GM19324 (cell line): Measurements from ENCODE around the gene SLC37A2.
"Not testable (repeated sequence)": the region's sequence is repeated elsewhere in the genome, so short reads cannot be mapped to it uniquely, and the experiment has no call there.

Experiments used
- ATAC-seq: cut with Tn5 transposase; IDR thresholded peaks from one replicate; pipeline ENCODE4 v1.9.1; 2021; ENCODE audit warnings: mild to moderate bottlenecking, moderate library complexity; ENCODE audit not compliant: unreplicated experiment, low FRiP score

The SLC37A2 gene

DNA sequence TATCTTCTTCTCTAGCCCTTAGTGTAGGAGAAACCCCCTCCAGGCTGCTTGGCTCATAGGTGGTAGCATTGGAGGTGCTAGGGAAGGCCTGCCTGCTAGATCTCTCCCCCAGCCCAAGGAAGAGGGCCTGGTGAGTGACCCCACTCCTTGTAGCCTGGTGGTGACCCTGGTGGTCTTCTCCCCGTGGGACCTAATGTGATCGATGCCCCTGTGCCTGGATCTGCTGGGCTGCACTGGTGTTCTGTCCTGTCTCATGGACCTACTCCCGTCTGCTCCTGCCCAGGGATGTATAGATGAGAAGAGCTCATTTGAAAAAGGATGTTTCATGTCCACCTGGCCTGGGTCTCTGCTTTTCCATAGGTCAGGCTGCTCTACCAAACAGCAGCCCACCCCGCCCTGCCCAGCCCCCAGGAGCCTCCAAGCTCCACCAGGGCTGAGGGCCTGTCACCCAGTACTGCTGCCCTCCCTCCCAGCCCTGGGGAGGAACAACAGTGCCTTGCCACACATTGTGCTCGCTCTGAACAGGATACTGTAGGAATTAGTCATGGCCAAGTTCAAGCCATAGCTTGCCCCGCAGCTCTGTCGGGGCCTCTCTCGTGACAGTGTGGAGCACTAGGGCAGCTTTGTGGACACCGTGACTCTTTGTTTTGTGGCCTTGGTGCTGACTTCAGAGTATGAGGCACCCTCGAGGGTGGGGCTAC is 19.7 kb downstream of the SLC37A2 start:
- no peak for ATAC-seq

DNA sequence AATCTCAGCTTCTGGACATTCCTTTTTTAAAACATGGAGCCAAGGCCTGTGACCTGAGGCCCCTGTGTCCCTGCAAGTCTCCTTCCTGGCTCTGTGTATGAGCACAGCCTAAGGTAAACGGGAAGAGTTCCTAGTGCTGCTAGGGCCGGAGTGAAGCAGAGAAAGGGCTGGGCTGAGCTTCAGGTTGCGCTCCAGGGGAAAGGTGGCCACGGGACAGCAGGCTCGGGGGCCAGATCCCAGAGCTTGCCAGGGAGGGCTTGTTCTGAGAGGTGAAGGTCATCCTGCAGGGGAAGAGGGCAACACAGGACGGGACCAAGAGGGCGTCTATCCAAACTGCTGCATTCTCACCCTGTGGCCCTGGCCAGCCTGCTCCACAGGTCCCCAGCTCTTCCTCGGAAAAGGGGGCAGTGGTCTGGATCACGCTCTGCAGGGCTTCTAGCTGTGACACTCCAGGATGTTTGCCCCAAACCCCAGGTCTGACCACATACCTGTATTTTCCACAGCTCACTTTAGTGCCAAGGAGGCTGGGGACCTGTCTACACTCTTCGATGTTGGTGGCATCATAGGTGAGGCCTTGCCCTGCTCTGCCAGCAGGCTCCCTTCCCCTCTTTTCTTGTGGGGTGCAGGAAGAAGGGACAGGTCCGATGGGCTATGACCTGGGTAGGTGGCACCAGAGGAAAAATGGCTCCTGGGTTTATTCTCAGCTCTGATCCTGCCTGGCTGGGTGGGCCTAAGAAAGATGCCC is 20.4 kb downstream of the SLC37A2 start:
- ATAC-seq = no peak

DNA sequence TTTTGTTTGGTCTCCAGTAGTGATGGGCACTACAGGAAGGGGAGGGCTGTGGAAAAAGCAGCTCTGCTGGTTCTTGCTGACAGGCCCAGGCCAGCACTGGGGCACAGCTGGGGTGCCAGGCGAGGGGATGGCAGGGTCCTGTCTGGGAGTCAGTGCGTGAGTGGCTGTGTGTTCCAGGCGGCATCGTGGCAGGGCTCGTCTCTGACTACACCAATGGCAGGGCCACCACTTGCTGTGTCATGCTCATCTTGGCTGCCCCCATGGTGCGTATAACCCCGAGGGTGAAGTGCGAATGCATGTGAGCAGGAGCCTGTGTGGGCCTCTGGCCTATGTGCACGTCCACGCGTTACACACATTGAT is 20.9 kb downstream of the SLC37A2 start:
- no peak for ATAC-seq

DNA sequence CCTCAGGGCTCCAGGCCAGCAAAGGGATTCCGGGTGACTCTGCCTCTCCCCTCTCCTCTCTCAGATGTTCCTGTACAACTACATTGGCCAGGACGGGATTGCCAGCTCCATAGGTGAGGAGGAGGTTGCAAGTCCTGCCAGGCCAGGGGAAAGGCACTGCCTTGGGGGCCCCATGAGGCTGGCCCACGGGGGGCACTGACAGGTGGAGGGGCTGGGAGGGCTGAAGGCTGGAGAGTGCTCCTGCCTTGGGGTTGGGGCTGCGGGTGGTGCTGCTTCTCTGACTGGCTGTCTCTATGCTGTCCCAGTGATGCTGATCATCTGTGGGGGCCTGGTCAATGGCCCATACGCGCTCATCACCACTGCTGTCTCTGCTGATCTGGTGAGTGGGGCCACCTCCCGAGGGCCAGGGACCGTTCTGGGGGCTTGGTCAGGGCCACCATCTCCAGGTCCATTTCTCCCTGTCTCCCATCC is 21.7 kb downstream of the SLC37A2 start:
- no peak for ATAC-seq

DNA sequence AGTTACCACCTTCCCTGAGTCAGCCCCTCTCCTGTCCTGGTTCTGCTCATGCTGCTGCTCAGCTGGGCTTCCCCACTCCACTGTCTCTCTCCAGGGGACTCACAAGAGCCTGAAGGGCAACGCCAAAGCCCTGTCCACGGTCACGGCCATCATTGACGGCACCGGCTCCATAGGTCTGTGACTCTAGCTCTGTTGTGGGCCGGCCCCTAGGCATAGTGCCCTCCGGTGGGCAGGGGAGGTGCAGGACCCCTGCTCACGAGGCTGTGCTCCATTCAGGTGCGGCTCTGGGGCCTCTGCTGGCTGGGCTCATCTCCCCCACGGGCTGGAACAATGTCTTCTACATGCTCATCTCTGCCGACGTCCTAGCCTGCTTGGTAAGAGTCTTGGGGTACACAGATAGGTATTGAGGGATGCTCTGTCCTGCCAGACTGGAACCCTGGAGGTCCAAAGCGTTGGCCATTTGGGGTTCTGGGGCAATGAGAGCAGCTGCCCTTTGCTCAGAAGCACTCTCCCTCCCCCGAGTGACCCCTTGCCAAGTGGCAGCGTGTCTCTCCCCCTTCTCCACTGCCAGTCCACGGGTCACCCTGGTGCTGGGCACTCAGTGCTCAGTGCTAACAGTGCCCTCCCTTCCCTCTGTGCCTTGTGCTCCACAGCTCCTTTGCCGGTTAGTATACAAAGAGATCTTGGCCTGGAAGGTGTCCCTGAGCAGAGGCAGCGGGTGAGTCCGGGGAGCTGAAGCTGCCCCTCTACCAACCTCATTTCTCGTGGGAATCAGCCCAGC is 22.4 kb downstream of the SLC37A2 start:
- ATAC-seq = no peak

DNA sequence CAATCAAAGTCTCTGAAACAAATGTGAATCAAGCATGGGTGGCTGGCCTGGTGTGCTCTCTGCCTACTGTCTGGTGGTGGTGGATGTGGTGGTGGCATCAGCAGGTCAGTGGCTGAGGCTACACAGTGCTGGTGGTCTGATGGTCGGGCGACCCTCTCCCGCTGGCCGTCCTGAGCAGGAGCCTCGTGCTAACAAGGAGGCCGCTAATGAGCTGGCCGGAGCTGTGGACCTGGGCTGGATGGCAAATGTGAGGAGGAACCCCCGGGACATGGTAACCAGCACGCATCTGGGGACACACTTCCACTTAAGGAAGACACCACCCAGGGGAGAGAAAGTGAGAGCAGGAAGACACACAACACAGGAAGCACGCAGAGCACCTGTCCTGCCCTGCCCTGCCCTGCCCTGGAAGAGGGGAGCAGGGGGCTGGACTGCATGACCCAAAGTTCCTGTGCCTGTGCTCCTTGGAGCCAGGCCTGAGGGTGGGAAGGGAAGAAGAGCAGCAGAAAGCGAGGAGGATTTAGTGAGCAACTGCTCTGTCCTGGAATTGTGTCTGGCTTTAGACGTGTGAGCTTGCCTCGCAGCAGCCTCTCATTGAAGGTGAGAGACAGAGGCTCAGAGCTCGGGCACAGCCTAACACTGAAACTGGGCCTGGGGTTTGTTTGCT is 23.7 kb downstream of the SLC37A2 start:
- ATAC-seq = no peak

DNA sequence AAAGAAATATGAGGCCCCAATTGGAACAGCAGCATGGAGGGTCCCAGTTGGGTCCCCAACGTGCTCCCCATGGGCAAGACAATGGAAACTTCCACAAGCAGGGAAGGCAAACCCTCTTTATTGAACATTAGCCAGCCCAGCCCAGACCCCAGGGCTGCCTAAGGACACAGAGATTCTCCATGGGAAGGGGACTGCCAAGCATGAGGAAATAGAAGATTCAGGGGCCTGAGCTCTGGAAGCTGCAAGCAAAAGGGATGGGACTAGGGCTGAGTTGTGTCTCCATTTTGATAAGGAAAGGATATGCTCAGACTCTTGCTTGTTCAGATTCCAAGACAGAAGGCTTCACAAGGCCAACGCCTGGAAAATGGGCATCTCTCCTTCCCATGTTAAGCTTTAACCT is 25.0 kb downstream of the SLC37A2 start:
- ATAC-seq = no peak

DNA sequence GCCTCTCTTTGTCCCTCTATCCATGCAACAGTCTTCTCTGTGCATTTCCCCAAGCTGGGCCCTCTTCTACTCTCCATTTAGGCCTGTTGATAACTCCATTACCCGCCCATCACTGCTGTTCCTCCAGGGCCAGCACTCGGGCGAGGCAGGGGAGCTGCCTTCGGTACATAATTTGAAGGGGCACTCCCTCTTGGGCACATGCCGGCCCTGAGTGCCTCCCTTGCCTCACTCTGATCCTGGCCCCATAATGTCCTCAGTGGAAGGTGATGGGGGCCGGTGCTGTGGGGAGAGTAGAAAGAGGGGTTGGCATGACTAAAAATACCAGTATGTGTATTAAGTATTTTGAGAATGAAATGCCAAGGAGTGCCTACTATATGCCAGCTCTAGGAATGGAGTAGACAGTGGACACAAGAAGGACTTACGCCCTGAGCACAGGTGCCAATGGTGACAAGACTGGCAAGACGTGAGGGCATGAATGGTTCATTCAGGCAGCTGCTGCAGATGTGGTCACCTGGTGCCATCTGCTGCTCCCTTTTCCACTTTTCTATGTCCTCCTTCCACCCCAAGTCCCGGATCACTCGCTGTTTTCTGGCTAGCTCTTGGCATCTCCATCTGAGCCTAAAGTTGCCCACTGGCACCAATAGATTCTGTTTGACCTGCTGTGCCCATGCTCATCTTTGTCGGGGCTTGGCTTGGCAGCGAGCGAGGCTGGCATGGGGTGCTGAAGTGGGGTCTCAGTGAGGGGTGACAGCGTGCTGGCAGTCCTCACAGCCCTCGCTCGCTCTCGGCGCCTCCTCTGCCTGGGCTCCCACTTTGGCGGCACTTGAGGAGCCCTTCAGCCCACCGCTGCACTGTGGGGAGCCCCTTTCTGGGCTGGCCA is 25.7 kb downstream of the SLC37A2 start:
- ATAC-seq = no peak

DNA sequence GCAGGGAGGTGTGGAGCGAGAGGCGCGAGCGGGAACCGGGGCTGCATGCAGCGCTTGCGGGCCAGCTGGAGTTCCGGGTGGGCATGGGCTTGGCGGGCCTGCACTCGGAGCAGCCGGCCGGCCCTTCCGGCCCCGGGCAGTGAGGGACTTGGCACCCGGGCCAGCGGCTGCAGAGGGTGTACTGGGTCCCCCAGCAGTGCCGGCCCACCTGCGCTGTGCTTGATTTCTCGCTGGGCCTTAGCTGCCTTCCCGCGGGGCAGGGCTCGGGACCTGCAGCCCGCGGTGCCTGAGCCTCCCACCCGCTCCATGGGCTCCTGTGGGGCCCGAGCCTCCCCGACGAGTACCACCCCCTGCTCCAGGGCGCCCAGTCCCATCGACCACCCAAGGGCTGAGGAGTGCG is 26.4 kb downstream of the SLC37A2 start:
- not testable (repeated sequence) for ATAC-seq

DNA sequence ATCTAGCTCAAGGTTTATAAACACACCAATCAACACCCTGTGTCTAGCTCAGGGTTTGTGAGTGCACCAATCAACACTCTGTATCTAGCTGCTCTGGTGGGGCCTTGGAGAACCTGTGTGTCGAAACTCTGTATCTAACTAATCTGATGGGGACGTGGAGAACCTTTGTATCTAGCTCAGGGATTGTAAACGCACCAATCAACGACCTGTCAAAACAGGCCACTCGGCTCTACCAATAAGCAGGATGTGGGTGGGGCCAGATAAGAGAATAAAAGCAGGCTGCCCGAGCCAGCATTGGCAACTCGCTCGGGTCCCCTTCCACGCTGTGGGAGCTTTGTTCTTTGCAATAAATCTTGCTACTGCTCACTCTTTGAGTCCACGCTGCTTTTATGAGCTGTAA is 27.0 kb downstream of the SLC37A2 start:
- not testable (repeated sequence) for ATAC-seq

DNA sequence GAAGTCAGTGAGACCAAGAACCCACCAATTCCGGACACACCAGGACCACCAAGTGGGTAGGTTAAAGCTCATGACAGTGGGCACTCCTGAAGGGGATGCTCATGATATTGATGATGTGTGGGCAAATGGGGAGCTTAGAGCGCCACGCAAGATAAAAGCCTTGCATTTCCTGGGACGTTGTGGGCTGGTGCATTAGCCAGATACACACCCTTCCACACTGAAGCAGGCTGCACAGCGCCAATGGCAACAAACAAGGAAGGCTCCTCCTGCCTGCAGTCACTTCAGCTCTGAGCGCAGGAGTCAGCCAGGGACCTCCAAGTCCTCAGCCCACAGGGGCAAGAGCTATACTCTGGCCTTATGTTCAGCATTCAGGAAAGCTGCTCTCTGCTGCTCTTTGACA is 27.7 kb downstream of the SLC37A2 start:
- ATAC-seq = no peak

DNA sequence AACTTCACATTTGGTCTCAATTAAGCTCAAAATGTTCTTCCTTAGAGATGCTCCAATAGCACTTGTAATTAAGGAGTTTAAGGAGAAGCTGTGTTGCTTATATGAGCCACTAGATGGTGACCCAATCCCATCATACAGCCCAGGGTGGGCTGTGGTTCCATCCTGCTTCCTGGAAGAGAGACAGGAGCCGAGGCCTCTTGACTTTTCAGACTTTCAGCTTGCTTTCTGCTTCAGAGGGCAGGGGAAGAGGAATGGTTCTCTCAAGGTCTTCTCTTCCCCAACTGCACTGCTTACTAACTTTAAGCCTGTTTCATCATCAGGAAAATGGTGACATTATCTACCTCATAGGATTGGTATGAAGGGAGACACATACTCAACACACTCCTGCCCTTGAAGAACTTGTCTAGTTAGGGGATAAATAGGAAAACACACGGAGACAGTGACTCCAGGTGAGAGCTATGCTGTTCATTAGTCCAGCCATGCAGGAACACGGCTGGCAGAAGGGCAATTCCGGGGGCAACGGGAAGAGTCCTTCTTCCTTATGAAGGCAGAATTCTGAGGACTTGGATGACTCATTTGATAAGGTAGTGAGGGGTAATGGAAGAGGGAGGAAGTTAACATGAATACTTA is 28.3 kb downstream of the SLC37A2 start:
- ATAC-seq = no peak

DNA sequence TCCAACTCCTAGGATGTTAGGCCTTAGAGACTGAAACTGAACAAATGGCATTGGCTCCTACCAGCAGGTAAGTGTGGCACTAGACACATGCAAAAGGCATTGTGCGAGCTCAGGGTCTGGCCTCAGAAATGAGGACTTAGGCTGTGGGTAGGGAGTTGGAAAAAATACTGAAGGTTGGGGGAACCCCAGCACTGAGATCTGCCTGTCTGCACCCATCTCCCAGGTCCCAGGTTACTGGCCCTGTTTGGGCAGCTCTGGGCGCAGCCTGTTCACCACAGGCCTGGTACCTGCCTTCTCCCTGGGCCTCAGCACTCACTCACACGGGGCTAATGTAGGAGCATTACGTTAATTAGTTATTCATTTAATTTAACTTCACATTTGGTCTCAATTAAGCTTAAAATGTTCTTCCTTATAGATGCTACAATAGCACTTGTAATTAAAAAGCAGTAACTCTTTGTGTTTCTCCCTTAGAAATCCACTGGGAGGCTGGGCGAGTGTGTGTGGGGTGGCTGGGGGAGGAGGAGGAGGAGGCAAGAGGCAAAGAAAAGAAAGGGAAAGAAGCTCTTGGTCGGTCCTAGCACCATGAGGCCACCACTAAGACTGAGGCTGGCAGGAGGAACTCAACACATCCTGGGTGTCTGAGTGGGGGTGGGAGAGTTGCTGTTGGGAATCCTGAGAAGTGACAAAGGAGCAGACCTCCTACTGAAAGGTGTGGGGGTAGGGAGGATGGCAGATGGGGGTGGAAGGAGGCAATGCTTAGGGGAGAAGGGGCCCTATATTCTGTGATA is 29.0 kb downstream of the SLC37A2 start:
- no peak for ATAC-seq

DNA sequence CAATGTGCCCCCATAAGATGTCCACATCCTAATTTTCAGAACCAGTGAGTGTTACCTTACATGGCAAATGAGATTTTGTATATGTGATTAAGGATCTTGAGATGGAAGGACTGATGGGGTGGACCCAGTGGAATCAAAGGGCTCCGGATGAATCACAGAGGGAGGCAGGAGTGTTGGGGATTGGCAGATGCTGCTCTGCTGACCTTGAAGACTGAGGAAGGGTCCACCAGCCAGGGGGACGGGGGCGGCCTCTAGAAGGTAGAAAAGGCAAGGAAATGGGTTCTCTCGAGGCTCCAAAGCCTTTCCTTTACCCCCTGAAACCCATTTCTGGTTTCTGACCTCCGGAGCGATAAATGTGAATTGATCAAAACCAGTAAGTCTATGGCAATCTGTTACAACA is 29.6 kb downstream of the SLC37A2 start:
- ATAC-seq = no peak

DNA sequence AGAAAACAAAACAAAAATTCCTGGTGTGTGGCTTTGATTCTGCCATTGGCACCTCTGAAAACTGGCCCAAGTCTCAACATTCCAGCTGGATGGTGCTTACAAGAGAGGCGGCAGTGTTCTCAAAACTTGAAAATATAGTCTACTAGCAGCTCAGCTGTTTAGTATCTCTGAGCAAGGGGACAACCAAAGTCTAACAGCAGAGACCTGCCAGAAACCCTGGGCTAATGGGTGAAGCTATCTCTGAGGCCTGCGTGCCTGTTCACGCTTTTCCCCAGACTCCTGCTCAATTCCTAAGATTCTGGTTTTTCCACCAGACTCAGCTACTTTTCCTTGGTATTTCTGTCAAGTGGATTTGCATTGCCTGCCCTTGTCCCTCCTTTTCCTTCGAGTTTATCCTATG is 30.4 kb downstream of the SLC37A2 start:
- ATAC-seq = no peak

DNA sequence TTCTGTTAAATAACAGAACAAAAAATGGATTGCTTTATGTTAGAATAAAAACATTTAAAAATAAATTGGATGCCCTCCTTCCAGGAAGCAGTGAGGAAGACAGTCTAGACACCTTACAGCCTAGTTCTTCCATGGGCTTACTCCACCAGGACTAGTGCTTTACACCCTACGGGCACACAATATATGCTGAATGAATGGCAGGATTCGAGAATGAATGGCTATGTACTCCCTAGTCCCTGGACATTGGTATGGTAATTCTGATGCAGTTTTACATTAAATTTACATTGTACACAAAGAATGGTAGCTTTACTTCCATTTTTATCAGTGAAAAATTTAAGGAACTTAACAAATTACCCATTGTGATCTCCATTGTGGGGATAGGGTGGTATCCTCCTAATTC is 31.6 kb downstream of the SLC37A2 start:
- ATAC-seq = no peak

DNA sequence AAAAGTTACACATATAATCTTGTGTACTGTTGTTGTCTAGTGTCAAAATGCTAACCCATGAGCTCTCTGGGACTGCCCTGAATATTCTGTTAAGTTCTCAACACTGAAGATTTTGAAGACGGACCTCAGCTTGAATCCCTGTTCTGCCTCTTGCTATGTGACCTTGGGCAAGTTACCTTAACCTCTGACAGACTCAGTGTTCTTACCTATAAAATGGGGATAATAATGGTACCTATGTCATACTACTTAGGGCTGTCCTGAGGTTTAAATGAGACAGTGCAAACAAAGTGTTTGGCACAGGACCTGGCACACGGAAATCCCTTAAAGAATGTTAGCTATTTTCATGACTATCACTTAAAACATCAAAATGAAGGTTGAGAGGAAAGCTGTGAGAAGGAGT is 37.0 kb downstream of the SLC37A2 start:
- ATAC-seq = no peak

DNA sequence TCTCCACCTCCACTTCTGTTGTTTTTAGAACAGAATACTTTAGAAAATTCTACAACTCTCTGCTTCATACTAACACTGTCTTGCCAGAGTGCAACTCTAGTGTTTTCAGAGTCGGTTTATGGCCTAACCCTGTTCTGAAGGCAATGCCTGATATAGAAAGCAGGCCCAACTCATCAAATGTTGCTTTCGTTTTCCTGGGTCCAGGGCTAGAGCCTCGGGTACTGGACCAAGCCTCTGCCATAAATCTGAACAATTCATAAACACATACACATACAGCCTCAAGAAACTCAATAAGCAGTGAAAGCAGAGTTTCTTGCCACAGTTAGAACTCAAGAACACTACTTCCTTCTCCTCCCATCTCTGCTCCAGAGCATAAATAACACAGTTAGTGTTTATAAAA is 38.5 kb downstream of the SLC37A2 start:
- no peak for ATAC-seq

DNA sequence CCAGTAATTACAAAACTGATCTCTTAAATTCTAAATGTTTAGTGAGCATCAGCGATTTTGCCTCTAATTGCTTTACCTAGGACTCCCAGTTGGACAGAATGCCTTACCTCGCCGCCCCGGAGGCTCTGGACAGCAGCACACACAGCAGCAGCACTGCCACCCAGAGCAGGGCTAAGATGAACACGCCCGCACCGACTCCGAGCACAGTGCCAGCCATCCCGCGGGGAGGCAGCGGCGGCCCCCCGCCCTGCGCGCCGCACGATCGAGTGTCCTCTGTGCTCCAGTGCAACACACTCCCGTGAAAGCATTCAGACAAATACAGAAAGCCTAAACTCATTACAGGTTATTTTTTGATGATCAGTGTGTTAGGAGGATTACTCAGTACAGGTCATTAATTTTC is 38.9 kb downstream of the SLC37A2 start:
- no peak for ATAC-seq
